HG03439 (cell line): Measurements from ENCODE around the gene EDARADD.
"Not testable (repeated sequence)": the region's sequence is repeated elsewhere in the genome, so short reads cannot be mapped to it uniquely, and the experiment has no call there.

Experiments used
- ATAC-seq: cut with Tn5 transposase; IDR thresholded peaks from one replicate; pipeline ENCODE4 v1.9.1; 2021; ENCODE audit warnings: mild to moderate bottlenecking, moderate library complexity; ENCODE audit not compliant: unreplicated experiment

Gene EDARADD

GRCh38 chr1:236393681-236394481 is at the start of gene EDARADD:
TSS of gene EDARADD (plus strand) at chr1:236394286. CDS start at chr1:236394445, 159 bp downstream.
- ATAC-seq: no peak

DNA sequence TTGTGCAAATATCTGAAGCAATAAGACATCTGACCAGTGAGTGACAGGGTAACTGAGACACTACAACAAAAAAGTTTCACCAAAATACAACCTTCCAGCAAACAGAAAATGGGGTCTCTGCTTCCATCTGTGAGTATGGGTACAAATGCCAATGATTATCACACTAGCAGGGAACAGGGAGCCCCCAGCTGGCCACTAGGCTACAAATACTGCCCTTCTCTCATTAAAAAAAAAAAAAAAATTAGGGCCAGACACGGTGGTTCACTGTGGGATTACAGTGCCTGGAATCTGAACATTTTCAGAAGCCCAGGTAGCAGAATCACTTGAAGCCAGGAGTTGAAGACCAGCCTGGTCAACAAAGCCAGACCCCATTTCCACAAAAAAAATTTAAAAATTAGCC is 48.4 kb upstream of the EDARADD start:
- no peak for ATAC-seq

- ATAC-seq: no peak
Observed at GRCh38 chr1:236348071-236348470, 46.0 kb upstream of the EDARADD start.

- no peak for ATAC-seq
Observed at GRCh38 chr1:236350308-236350707, 43.8 kb upstream of the EDARADD start.

- no peak for ATAC-seq
Observed at GRCh38 chr1:236351875-236352573, 42.1 kb upstream of the EDARADD start.

- not testable (repeated sequence) for ATAC-seq
Observed at GRCh38 chr1:236352747-236353146, 41.3 kb upstream of the EDARADD start.

DNA sequence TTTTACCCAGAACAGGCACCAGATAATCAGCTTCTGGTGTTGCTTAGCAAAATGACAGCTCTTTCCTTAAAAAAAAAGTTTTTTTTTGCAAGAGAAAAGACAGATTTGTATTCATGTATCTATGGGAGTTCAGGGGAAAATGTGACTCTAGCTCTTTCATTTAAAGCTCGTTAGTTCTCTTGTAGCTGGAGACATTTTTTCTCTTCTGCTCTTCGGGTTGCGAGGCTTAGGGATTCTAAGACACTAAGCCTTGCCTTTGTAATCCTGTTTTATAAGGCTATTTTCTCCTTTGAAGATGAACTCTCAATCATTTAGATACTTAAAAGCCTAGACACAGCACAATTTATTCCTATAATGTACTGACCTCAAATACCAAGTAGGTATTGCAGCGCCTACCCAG is 40.3 kb upstream of the EDARADD start:
- no peak for ATAC-seq

DNA sequence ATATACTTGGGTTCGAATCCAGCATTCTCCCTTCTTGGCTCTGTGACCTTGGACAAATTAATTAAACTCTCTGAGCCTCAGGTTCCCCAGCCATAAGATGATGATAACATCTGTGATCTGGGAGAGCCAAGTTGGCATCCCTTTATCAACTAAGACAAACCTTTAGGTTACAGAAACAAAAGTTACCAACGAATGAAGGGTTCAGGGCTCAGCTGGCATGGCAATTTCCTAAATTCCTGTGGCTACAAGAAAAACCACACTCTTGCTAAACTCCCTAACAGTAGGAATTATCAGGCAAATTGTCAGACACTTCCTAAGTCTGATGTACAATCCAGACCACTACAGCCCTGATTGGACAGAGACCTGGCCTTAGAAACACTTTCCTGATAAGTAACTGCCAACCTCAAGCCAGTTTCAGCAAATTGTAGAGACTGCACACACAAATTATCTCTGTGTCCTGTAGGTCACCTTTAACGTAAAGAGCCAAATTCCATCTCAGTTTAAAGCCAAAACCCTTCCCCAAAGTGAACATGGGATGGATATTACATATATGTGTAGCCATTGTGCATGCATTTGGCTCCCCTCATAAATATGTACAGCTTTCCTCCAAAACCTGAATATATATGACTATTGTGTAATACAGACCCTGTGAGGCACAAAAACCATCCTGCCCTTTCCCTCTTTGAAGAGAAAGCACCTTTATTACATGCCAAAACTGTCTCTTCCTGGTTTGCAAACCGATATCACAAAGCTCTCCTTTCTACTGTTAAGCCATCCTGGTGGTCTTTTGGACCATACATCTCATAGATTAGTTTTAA is 39.5 kb upstream of the EDARADD start:
- no peak for ATAC-seq

- no peak for ATAC-seq
Observed at GRCh38 chr1:236356141-236356540, 37.9 kb upstream of the EDARADD start.

DNA sequence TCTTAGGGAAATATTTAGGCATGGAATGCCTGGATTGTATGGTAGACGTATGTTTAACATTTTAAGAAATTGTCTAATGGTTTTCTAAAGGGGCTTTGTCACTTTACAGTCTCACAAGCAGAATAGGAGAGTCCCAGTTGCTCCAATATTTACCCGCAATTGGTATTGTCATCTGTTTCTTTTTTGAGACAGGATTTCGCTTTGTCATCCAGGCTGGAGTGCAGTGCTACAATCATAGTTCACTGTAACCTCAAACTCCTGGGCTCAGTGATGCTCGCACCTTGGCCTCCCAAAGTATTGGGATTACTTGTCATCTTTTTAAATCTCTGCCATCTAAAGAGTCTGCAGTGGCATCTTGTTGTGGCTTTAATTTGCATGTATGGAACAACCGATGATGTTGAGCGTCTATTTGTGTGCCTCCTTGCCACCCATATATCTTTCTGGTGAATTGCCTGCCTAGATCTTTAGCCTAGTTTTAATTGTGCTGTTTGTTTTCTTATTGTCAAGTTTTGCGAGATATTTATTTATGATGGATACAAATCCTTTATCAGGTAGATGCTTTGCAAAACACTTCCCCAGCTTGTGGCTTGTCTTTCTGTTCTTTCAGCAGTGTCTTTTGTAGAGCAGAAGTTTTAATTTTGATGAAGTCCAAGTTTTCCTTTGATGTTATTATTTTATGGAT is 32.0 kb upstream of the EDARADD start:
- no peak for ATAC-seq

DNA sequence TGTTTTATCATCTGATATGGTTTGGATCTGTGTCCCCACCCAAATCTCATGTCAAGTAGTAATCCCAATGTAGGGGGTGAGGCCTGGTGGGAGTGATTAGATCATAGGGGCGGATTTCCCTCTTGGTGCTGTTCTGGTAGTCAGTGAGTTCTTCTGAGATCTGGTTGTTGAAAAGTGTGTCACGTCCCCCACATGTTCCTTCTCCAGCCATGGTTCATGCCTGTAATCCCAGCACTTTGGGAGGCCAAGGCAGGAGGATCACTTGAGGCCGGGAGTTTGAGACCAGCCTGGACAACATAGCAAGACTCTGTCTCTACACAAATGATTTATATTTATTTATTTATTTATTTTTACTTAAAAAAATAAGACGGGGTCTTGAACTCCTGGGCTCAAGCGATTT is 30.8 kb upstream of the EDARADD start:
- ATAC-seq: no peak

DNA sequence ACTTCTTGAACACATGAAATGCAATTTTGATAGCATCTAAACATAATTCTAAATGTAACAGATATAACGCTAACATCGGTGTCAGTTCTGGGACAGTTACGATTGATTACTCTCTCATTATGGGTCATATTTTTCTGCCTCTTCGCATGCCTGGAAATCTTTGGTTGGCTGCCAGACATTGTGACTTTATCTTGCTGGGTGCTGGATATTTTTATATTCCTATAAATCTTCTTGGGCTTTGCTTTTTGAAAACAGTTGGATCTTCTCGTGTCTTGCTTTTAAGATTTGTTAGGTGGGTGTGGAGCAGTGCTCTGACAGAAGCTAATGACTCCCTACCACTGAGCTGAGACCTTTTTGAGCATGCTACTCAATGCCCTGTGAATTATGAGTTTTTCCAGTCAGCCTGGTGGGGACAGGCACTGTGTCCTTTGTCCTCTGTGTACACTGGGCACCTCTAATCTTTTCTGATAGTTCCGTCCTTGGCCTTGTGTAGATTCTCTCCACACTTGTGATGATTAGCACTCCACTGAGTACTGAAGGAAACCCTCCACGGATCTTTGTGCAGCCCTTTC is 28.0 kb upstream of the EDARADD start:
- ATAC-seq: no peak

GRCh38 chr1:236366681-236367080 is 27.4 kb upstream of the EDARADD start:
- ATAC-seq: not testable (repeated sequence)

- no peak for ATAC-seq
Observed at GRCh38 chr1:236370420-236370819, 23.7 kb upstream of the EDARADD start.

- ATAC-seq: no peak
Observed at GRCh38 chr1:236371083-236371482, 23.0 kb upstream of the EDARADD start.

DNA sequence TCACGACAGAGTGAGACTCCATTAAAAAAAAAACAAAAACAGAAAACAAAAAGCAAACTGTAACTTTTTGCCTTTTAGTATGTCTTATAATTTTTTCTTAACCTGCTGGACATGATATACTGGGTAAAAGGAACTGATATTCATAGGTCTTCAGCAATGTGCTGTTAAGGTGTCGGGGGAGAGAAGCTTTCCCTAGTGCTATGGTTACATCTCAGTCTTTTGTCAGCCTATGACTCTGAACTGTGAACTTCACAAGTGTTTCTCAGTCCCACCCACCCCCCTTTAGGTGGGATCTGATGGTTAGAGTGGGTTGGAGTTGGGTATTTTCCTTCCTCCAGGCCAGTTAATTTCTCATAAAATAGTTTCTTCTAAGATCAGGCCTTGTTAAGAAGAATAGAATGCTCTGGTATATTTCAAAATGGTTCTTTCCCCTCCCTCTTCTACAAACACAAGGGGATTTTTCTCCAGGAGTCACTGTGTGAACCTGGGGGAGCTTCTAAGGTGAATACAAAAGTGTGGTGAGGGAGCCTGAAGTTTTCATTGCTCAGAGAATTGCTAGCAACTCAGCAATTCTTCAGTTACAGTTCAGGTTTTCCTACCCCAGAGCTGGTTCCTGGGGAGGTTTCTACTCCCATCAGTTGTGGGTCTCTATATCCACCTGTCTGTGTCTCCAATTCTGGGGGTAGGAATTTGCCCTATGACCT is 16.1 kb upstream of the EDARADD start:
- no peak for ATAC-seq

DNA sequence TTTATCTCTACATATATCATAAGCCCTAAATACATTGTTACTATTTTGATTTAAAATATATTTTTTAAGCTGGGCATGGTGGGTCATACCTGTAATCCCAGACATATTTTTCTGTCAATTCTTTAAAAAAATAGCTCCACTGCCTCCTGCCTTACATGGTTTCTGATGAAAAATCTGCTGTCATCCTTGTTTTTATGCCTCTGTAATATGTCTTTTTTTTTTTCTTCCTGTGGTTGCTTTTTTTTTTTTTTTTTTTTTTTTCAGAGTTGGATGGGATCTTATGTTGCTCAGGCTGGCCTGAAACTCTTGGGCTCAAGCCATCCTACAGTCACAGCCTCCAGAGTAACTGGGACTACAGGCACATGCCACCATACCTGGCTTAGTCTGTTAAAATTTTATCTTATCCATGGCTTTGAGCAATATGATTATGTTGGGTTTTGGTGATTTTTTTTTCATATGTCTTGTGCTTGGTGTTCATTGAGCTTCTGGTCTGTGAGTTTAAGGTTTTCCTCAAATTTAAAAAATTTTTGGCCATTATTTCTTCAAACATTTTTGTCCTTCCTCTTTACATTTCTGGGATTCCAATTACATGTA is 12.4 kb upstream of the EDARADD start:
- no peak for ATAC-seq

GRCh38 chr1:236388332-236388731 is 5.8 kb upstream of the EDARADD start:
- no peak for ATAC-seq

DNA sequence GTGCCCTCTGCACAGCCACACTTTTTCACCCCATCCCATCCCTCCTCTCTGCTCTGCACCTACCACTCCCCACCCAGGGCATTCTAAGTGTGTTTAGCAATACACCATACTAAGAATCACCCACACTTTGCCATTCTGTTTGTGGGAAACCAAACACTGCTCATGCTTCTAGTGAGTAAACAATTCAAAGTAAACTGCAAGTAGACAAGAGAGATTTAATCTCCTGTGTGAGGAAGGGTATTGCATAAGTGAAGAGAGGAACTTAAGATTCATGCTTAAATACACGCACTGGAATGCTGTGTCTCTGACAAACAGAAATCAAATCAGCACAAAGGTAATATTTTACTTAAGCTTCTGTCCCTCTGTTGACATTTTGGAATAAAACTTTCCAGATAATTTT is 4.8 kb upstream of the EDARADD start:
- ATAC-seq: no peak

DNA sequence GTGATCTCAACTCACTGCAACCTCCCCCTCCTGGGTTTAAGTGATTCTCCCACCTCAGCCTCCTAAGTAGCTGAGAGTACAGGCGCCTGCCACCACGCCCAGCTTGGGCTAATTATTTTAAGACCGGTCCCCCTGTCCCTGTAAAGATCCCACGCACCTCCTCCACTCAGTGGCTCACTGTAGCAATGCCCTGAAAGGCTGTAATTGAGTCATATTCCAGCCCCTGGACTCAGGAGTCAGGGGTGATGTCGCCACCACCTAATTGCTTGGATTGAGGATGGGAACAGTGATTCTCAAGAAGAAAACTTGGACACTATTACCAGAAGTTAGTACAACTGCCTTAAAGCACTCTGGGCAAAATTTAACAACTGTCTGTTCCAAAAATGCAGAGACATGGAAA is 3.1 kb upstream of the EDARADD start:
- no peak for ATAC-seq
